ENCODE results near the gene RFLNA.

The RFLNA gene

DNA sequence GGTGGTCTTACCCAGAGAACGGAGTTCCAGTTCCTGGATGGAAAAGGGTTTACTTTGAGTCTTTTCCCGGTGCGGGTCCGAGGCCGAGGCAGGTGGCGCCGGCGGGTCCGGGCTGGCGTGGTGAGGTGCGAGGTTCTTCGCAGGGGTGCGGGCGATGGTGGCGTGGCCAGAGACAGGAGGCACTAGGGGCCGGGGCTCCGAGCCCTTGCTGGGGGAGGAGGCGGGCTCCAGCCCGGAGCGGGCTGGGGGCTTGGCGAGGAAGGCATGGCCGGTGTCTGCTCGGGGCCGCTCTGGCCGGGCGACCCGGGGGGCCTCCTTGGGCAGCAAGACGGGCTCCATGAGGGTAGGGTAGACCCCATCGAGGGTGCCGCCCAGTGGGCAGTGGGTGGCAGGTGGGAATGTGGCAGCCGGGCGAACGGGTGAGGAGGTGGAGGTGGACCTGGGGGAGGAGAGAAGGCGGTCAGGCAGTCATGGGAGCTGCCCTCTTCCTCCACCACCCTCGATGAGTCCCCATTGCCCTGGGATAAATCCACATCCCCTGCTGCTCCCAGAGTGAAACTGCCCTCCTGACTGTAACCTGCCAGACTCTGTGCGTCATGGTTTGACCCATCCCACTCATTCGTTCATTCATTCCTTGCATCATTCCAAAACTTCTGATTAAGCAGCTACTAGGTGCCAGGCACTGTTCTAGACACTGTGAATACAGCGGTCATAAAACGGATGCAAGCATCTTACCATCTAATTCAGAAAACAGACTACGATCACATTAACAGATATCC, 42.0 kb downstream of the RFLNA start:
- no peak for DNase-seq

DNA sequence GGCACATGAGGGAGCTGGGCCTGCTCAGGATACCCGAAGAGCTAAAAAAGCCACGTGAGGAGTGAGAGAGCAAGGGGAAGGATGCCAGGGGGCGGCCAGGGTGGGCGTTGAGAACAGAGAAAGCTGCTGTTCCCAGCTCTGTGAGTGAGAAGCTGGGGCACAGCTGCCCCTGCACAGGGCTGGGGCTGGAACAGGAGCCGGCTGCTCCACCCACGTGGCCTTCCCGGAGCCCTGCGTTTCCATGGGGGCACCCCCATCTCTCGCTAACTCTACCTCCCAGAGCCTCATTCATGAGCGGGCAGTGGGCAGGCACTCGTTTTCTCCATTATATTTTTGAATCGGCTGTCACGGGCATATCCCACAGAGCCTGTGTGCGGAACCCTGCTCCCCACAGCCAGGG, 42.7 kb downstream of the RFLNA start:
- peak in 7 of 51 donors; percentile 8 to 31 (median 18) for DNase-seq

DNA sequence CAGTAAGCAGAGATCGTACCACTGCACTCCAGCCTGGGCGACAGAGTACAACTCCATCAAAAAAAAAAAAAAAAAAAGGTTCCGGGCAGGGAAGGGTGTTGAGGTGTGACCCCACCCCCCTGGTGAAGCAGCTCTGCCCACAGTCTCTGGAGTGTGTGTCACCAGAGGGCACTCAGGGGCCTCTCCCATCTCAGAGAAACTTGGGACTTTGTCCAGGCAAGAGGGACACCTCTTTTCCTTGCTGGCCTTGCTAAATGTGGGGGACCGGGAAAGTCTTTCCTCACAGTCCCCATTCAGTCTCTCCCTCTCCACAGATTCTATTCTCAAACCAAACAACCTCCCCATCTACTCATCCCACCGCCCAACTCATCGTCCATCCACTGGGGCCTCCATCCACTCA, 43.6 kb downstream of the RFLNA start:
- no peak for DNase-seq

DNA sequence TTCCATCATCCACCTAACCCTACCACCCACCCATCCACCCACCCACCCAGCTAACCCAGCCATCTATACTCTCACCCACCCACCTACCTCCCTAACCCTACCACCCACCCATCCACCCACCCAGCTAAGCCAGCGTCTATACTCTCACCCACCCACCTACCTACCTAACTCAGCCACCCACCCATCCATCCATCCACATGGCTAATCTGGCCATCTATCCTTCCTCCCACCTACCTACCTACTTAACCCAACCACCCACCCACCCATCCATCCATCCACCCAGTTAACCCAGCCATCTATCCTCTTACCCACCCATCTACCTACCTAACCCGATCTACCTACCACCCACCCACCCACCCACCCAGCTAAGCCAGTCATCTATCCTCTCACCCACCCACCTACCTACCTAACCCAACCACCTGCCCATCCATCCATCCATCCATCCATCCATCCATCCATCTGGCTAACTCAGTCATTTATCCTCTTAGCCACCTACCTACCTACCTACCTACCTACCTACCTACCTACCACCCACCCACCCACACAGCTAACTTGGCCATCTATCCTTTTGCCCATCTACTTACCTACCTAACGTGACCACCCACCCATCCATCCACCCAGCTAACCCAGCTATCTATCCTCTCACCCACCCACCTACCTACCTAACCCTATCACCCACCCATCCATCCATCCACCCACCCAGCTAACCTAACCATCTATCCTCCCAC, 44.1 kb downstream of the RFLNA start:
- DNase-seq, result no peak

DNA sequence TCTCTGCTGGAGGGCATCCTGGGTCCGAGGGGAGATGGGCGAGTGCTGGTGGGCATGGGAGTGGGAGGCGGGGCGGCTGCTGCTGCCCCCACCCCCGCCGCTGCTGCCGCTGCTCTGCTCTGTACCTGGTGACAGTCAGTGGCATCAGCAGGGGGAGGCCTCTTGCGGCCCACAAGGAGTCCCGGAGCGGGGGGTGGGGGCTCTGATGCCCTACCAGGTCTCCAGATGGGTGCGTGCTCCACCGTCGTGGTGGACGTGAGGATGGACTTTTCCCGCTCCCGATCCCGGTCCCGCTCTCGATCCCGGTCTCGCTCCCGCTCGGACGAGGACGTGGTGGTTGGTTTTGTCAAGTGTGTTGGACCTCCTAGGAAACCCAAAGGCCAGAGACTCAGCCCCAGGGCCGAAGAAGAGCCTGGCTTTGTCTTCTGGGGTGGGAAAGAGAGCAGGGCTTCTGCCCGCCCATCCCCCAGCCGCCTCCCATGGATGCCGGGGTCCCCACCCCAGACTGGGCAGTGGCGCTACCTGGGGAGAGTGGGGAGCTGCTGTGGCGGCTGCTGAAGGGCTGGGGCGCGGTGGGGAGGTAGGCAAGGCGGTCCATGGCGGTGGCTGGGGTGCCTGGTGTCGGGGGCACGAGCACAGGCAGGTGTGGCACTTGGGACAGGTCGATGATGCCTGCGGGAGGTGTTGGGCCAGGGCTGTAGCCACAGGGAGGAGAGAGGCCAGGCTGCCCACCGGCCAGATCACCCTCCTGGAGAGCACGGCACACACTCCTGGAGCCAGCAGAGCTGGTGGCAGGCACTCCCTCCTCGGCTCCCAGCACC, 45.4 kb downstream of the RFLNA start:
- DNase-seq, result no peak

DNA sequence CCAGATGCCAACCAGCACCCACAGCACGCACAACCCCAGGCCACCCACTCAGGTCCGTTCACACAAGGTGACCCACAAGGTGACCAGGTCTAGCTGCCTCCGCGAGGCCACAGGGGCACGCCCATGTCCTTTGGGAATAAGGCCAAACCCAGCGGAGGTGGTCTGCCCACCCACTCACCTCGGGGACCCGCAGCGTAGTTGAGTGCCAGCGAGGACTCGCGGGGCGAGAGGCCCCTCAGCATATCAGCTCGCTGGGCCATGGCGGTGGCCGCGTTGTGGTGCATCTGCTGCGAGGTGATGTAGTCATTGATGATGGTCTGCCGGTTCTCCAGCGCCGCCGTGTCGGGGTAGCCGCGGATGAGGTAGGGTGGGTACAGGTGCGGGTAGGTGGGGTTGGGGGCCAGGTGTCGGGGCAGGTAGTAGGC, 46.8 kb downstream of the RFLNA start:
- DNase-seq, result no peak

DNA sequence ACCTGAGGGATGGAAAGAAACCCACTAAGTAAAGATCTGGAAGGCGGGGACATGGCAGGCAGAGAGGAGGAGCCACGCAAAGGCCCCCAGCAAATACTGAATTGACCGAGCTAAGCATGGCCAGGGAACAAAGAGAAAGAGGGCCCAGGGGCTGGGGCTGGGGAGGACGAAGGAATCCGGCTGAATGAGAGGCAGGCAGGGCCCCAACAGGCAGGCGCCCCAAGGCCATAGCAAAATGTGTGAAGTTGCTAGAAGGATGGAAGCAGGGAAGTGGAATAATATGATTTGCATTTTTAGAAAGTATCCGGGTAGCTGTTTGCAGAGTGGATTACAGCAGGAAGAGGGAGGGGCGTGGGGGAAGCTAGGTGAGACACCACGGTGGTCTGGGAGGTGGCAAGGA, 49.1 kb downstream of the RFLNA start:
- no peak for DNase-seq

DNA sequence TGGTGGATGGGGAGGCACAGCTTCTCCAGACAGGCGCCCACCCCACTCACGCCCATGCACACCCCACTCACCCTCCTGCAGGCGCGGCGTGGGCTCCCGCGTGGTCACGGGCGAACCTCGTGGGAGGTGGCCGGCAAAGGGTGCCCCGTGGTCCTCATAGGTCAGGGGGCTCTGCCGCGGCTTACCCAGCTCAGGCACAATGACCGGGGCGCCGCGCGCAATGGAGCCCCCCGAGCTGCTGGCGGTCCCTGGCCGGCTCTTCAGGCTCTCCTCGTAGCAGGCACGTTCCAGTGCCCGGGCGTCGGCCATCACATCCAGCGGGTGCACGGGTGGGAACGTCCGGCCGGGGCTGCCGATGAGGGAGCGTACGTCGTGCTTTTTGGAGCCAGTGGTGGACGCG, 49.6 kb downstream of the RFLNA start:
- no peak for DNase-seq

DNA sequence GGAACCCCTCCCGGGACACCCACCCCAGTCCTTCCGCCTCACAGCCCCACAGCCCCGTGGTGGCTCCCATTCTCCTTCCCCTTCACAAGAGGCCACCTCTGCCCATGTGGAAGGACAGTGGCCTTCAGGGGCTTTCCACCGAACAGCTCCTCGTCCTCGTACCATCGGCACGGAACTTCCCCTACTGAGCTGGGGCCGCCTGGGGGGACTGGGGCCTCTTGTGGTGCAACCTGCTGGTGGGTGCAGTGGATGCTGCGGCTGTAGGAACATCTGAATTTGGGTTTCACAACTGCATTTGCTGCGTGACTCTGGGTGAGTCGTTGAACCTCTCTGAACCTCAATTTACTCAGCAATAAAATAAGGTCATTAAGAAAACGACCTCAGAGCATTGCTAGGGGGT, 50.9 kb downstream of the RFLNA start:
- peak in 1 of 51 donors; percentile 8 for DNase-seq

DNA sequence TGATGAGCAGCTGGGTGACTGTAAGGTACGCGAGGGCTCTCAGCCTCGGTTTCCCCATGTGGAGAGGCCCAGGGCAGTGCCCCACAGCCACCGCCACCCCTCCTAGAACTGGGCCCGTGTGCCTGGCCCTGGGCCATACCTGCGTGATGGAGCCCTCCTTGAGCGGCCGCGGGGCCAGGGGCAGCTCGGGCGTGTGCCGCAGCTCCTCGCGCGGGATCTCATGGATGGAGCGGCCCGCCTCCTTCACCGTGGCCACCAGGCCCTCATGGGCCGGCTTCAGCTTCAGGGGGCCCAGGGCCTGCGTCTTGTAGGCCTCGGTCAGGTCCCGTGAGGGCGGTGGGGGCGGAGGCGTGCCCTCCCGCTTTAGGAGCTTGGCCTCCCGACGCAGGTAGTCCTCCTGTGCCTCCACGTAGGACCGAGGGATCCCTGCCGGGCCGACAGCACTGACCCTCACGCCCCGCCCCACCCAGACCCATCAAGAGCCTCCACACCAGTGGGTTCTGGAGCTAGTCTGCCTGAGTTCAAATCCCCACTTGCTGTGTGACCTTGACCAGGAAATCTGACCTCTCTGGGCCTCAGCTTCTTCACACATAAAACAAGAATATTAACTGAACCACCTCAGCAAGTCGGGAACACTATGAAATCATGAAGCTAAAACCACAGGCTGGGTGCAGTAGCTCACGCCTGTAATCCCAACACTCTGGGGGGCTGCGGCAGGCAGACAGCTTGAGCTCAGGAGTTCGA, 51.7 kb downstream of the RFLNA start:
- no peak for DNase-seq

DNA sequence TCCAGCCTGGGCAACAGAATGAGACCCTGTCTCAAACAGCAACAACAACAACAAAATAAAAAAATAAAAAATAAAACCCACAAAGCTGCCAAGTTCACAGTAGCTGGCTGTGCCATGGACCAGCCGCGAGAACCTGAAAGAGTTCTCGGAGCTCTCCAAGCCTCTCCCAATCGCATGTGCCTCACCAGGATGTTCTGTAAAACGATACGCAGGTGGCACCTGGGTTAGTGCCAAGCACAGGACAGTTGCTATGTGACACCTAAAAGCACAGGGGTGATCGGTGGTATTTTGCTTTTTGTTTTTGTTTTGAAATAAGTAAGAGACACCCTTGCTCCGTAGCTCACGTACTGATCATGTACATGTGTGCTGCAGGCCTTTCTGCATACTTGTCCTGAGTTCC, 52.4 kb downstream of the RFLNA start:
- no peak for DNase-seq

DNA sequence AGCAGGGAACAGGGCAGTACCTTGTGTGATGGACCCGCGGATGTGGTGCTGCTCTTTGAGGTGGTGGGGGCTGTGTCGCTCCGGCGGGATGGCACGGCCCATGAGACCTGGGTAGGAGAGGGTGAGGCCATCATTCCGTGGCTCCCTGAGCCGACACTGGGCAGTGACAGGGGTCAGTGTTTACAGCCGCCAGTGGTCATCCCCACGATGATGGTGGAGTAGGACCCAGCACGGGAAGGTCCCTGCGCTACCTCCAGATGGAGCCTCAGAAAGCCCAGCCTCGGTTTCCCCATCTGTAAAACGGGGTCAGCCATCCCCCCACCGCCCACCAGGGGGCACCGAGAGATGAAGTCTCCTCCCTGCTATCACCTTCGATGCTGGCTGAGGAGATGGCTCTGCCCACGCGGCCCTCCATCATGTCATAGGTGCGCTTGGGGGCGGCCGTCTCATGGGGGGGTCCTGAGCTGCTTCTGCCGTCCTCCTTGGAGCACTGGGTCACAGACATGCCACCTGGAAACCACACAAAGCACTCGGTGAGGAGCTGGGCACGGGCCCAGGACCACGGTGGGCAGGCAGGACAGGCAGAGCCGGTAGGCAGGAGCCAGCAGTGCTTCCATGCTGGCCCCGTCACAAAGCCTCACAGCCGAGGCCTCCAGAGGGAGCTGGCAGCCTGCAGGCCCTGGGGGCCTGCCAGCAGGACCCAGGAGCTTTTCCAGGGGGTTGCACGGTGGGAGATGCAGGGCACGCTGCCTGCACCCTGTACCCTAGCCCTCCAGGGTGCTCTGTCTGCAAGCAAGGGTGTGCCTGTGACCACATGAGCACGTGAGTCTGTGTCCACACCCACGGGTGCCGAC, 53.1 kb downstream of the RFLNA start:
- DNase-seq, result peak in 4 of 51 donors; percentile 20 to 33 (median 26)

DNA sequence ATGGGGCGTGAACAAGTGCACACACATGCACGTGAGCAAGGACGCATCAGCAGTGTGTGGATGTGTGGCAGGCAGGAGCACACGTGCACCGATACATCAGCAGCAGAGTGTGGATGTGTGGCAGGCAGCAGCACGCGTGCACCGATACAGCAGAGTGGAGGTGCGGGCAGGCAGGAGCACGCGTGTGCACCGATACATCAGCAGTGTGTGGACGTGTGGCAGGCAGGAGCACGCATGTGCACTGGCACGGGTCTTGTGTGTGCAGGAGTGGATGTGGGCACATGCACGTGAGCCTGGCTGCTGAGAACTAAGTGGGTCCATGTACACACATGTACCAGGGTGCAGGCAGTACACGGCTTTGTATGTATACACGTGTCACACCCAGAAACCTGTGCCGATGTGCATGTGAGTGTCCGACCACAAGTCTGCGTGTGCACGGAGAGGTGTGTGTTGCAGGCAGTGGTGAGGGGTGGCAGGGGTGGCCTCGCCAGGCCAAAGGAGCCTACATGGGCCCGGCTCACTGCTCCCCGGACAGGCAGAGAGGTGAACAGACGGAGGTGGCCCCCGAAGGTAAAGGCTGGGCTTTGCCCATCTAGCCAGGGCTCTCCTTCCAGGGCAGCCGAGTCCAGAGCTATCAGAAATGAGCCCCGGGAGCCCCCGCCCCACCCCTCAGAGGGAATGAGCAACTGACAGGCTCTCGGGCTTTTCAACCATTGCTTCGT, 53.9 kb downstream of the RFLNA start:
- DNase-seq, result no peak

DNA sequence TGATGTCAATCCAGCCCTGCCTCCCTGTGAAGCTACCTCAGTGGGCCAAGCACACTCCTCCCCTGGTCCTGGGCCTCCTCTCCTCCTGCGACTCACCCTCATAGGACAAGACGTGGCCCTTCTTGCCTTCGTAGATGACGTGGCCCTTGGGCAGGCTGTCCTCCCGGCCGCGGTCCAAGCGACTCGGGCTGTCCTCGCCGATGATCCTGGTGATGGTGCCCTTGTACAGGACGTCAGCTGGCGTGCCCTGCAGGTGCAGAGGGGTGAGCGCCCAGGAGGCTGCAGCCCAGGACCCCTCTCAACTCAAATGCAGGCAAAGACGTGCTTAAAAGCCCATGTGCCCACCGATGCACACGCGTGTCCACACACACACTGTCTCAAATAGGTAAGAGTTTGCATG, 55.6 kb downstream of the RFLNA start:
- no peak for DNase-seq

DNA sequence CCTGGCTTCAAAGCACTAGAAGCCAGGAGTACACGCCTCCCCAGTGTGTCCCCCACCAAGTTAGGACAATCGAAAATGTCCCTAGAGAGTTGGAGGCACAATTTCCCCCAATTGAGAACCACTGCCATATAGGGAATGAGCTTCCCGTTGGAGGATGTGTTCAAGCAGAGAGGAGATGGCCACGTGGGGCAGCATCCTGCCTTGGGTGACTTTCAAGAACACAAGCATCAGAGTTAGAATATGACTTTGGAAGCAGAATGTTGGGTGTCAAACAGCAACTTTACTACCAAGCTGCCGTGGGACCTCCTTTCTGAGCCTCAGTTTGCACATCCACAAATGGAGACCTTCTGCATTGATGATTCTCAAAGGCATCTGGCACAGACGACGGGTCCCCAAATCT, 56.5 kb downstream of the RFLNA start:
- no peak for DNase-seq

DNA sequence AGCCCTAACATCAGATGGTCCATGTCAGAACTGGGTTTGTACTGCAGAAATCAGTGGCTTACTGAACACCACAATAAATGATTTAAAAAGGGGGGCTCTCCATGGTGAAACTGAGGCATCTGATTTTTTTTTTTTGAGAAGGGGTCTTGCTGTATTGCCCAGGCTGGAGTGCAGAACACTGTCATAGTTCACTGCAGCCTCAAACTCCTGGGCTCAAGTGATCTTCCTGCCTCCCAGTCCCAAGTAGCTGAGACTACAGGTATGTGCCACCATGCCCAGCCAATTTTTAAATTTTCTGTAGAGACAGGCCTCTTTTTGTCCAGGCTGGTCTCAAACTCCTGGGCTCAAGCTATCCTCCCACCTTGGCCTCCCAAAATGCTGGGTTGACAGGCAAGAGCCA, 57.4 kb downstream of the RFLNA start:
- no peak for DNase-seq

DNA sequence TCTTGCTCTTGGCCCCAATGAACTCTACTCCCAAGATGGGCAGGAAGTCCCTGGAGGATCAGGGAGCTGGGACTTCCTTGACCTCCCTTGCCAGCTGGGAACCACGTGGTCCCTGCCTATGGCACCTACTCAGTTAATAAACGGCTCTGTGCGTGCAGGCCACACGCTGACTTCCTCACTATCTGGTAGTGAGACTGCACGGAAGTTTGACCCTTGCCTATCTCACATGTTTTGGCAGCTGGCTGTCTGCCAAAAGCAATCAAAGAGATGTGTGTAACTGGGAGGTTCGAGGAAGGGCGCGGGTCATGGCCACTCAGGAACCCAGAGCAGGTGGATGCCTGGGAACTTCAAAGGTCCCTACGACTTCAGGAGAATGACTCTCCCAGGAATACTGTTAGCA, 57.9 kb downstream of the RFLNA start:
- DNase-seq, result no peak

DNA sequence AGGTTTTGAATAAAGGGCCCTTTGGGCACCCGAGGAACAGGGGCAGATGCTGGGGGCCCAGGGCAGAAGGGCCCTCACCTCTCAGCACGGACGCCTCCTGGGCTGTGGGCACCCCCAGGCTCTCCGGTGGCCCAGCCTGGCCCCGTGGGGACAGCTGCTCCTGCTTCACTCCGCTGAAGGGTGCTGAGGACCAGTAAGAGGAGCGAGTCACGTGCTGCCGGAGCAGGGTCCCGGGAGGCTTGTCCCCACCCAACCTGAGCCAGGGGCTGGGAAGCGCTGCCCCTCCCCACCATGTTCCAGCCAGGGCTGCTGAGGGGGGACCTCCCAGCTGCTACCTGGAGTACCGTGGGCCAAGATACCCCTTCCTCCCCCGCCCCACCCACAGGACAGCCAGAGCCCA, 59.5 kb downstream of the RFLNA start:
- DNase-seq, result no peak

DNA sequence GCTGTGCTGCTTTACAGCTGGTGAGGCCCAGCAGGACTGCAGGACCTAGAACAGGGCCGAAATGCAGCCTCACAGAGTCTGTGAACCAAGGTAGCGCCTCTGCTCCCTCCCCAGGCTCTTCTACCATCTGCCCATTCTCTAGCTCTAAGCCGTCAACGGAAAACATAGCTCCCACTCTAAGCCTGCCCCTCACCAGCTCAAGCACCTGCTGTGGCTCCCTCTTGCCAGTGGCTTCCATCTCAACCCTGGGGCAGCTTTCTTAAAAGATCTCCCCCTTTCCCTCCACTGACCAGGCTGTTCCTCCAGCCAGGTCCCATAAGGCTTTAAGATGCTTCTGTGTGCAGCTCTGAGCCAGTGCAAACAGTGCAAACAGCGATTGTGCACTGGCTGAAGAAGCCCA, 61.3 kb downstream of the RFLNA start:
- no peak for DNase-seq

DNA sequence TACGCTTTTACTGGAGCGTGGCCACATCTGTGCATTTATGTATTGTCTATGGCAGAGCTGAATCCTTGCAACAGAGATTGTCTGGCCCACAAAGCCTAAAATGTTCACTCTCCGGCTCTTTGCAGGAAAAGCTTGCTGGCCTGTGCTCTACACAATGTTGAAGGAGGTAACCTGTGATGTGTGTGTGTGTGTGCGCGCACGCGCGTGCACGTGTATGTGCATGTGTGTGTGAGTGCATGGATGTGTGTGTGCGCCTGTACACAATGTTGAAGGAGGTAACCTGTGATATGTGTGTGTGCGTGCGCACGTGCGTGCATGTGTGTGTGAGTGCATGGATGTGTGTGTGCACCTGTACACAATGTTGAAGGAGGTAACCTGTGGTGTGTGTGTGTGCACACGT, 62.7 kb downstream of the RFLNA start:
- DNase-seq, result no peak
